Upper lobe of right lung (tissue), 1 donor: ENCODE results near the gene PTPN12. TPM values are rescaled to one million over a fixed set of nuclear protein-coding genes. Genes with fewer than 3 reads are reported as not detected.
A peak's percentile ranks its signal among the peaks of the same experiment; 100 is the strongest.
"Not testable (repeated sequence)": the region's sequence is repeated elsewhere in the genome, so short reads cannot be mapped to it uniquely, and the experiment has no call there.

Experiments used
- ATAC-seq: fragments of 200-7000 bp; cut with Tn5 transposase; one replicate; pipeline ENCODE4 v1.9.1; 2020; ENCODE audit warnings: mild to moderate bottlenecking, moderate library complexity
- DNase-seq: peaks from one replicate; pipeline ENCODE4 v3.0.0-alpha.2; 2020
- H3K27ac ChIP-seq: fragments of 200-600 bp; one replicate; pipeline ENCODE4 v1.8.0; 2022
- H3K27me3 ChIP-seq: fragments of 200-600 bp; one replicate; pipeline ENCODE4 v1.8.0; 2022; ENCODE audit warnings: mild to moderate bottlenecking
- H3K36me3 ChIP-seq: fragments of 200-600 bp; one replicate; pipeline ENCODE4 v1.8.0; 2022
- H3K4me1 ChIP-seq: fragments of 200-600 bp; one replicate; pipeline ENCODE4 v1.8.0; 2022
- H3K4me3 ChIP-seq: fragments of 200-600 bp; one replicate; pipeline ENCODE4 v1.8.0; 2022; ENCODE audit warnings: mild to moderate bottlenecking
- H3K9me3 ChIP-seq: fragments of 200-600 bp; one replicate; pipeline ENCODE4 v1.8.0; 2022
- intact Hi-C: fragments of 100-400 bp; cut with DNase I; formaldehyde crosslinking; loops from one replicate; pipeline ENCODE4 v1.11.0; 2022
- total RNA-seq: library from RNA; stranded (reverse); fragmentation: NEBNext Ultra II Directional; extraction: Animal tissue kit (Norgen Biotek cat#: 25700); gene quantifications from one replicate; pipeline ENCODE4 v1.2.1, GENCODE V29; 2021
- TF ChIP-seq, protein P1 (sequence below): fragments of 200-600 bp; IDR thresholded peaks from one replicate; pipeline ENCODE4 v1.8.0; 2022; ENCODE audit warnings: antibody characterized with exemption
- donor health status: DM: no; HTN: yes; CAD: no; lungs with severe emphysema.

Gene PTPN12
- total RNA-seq, 1 donor from 2014 or later: 149 TPM

GRCh38 chr7:77525231-77525630 lies 11.9 kb upstream of the PTPN12 start:
- TF ChIP-seq, protein P1, sequence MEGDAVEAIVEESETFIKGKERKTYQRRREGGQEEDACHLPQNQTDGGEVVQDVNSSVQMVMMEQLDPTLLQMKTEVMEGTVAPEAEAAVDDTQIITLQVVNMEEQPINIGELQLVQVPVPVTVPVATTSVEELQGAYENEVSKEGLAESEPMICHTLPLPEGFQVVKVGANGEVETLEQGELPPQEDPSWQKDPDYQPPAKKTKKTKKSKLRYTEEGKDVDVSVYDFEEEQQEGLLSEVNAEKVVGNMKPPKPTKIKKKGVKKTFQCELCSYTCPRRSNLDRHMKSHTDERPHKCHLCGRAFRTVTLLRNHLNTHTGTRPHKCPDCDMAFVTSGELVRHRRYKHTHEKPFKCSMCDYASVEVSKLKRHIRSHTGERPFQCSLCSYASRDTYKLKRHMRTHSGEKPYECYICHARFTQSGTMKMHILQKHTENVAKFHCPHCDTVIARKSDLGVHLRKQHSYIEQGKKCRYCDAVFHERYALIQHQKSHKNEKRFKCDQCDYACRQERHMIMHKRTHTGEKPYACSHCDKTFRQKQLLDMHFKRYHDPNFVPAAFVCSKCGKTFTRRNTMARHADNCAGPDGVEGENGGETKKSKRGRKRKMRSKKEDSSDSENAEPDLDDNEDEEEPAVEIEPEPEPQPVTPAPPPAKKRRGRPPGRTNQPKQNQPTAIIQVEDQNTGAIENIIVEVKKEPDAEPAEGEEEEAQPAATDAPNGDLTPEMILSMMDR: no peak
- Histone ChIP-seq H3K9me3 (no peaks in the 10 kb centered on the region), H3K27ac (no peak overlapping the region), H3K4me1 (no peaks in the 10 kb centered on the region), H3K27me3 (no peaks in the 10 kb centered on the region), H3K36me3 (no peaks in the 10 kb centered on the region), H3K4me3 (no peak overlapping the region)
- no peak for ATAC-seq
- intact Hi-C loops: no loop called here
- no peak for DNase-seq

GRCh38 chr7:77528368-77528767 lies 8.7 kb upstream of the PTPN12 start:
- no peak overlapping the region for H3K4me3 ChIP-seq
- H3K36me3 ChIP-seq: no peaks in the 10 kb centered on the region
- no peaks in the 10 kb centered on the region for H3K9me3 ChIP-seq
- TF ChIP-seq, protein P1: no peak
- no peaks in the 10 kb centered on the region for H3K4me1 ChIP-seq
- no peak for ATAC-seq
- intact Hi-C loops: no loop called here
- no peaks in the 10 kb centered on the region for H3K27me3 ChIP-seq
- no peak for DNase-seq
- H3K27ac ChIP-seq: no peak overlapping the region

- Histone ChIP-seq H3K27ac (no peak overlapping the region), H3K9me3 (no peaks in the 10 kb centered on the region), H3K4me1 (no peaks in the 10 kb centered on the region), H3K4me3 (no peak overlapping the region), H3K36me3 (no peaks in the 10 kb centered on the region), H3K27me3 (no peaks in the 10 kb centered on the region)
- TF ChIP-seq, protein P1: no peak
- ATAC-seq: no peak
- no peak for DNase-seq
- intact Hi-C loops: no loop called here
Observed at GRCh38 chr7:77529279-77529678, 7.8 kb upstream of the PTPN12 start.

DNA sequence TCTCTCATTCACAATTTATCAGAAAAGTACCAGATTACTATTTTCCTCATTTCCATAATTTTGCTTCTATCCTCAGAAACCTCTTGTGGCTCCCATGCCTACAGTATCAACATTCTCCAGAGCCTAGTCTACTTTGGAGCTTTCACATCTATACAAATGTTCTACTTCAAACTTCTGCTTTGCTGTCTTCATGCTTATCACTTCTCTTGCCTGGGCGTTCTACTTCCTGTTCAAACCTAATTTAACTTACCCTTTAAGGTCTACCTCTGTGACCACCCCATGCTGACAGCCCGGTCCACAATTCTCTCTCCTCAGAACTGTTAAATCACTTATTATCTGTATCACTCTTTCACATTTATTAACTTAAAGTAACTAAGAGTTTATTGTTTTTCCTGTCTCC lies 6.1 kb upstream of the PTPN12 start:
- intact Hi-C loops: no loop called here
- TF ChIP-seq, protein P1: no peak
- Histone ChIP-seq H3K4me3 (no peak overlapping the region), H3K27me3 (no peaks in the 10 kb centered on the region), H3K4me1 (no peaks in the 10 kb centered on the region), H3K36me3 (no peaks in the 10 kb centered on the region), H3K9me3 (no peaks in the 10 kb centered on the region), H3K27ac (no peak overlapping the region)
- ATAC-seq (peak; percentile 40), DNase-seq (no peak)

GRCh38 chr7:77532247-77532646 lies 4.8 kb upstream of the PTPN12 start:
- H3K4me1 ChIP-seq: no peaks in the 10 kb centered on the region

DNA sequence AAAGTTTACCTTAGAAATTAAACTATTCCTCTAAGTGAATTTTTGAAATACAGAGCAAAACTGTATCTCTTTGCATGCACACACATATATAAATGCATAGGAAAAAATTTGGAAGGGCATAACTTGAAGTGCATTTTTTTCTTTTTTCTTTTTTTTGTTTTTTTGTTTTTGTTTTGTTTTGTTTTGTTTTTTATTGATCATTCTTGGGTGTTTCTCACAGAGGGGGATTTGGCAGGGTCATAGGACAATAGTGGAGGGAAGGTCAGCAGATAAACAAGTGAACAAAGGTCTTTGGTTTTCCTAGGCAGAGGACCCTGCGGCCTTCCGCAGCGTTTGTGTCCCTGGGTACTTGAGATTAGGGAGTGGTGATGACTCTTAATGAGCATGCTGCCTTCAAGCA lies 4.4 kb upstream of the PTPN12 start:
- DNase-seq, H3K9me3 ChIP-seq, H3K27me3 ChIP-seq, H3K27ac ChIP-seq, ATAC-seq, H3K4me1 ChIP-seq, intact Hi-C loops, H3K36me3 ChIP-seq, H3K4me3 ChIP-seq: not testable (repeated sequence)

More at GRCh38 chr7:77532247-77532646, 4.8 kb upstream of the PTPN12 start:
- H3K36me3 ChIP-seq: no peaks in the 10 kb centered on the region
- no peaks in the 10 kb centered on the region for H3K9me3 ChIP-seq
- H3K27me3 ChIP-seq: no peaks in the 10 kb centered on the region
- TF ChIP-seq, protein P1: no peak
- intact Hi-C loops: no loop called here
- H3K4me3 ChIP-seq: no peak overlapping the region
- no peak overlapping the region for H3K27ac ChIP-seq
- DNase-seq (no peak), ATAC-seq (no peak)

DNA sequence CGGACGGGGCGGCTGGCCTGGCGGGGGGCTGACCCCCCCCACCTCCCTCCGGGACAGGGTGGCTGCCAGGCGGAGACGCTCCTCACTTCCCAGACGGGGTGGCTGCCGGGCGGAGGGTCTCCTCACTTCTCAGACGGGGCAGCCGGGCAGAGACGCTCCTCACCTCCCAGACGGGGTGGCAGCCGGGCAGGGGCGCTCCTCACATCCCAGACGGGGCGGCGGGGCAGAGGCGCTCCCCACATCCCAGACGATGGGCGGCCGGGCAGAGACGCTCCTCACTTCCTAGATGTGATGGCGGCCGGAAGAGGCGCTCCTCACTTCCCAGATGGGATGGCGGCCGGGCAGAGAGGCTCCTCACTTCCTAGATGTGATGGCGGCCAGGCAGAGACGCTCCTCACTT lies 3.0 kb upstream of the PTPN12 start:
- ATAC-seq, intact Hi-C loops, H3K4me3 ChIP-seq, H3K27ac ChIP-seq, H3K9me3 ChIP-seq, H3K27me3 ChIP-seq, H3K36me3 ChIP-seq, DNase-seq, H3K4me1 ChIP-seq: not testable (repeated sequence)
